SK-N-SH treated with all-trans-retinoic acid at 6 μM for 48 hours (cell line): ENCODE measurements around the gene RUSC1.

Experiments used
- ATAC-seq: fragments of 200-7000 bp; cut with Tn5 transposase; 3 replicates; pipeline ENCODE4 v1.9.1; 2020; ENCODE audit warnings: mild to moderate bottlenecking, moderate library complexity
- BACH2 ChIP-seq: fragments of 250-450 bp; sonication (Bioruptor Pico); IDR thresholded peaks from 2 replicates; pipeline ENCODE4 v1.9.0; 2021; ENCODE audit warnings: mild to moderate bottlenecking, borderline replicate concordance
- CREB5 ChIP-seq: fragments of 250-450 bp; sonication (Bioruptor Pico); IDR thresholded peaks from 2 replicates; pipeline ENCODE4 v1.5.1; 2020; ENCODE audit warnings: low read depth, mild to moderate bottlenecking, moderate library complexity
- CSDC2 ChIP-seq: fragments of 250-450 bp; sonication (Bioruptor Pico); IDR thresholded peaks from 2 replicates; pipeline ENCODE4 v1.5.0; 2020; ENCODE audit warnings: mild to moderate bottlenecking, moderate library complexity
- CSRNP3 ChIP-seq: fragments of 250-450 bp; sonication (Bioruptor Pico); IDR thresholded peaks from 2 replicates; pipeline ENCODE4 v1.5.1; 2021; ENCODE audit warnings: mild to moderate bottlenecking, moderate library complexity
- ESRRG ChIP-seq: fragments of 250-450 bp; sonication (Bioruptor Pico); IDR thresholded peaks from 2 replicates; pipeline ENCODE4 v1.6.1; 2021; ENCODE audit warnings: mild to moderate bottlenecking
- GLIS3 ChIP-seq: fragments of 250-450 bp; sonication (Bioruptor Pico); IDR thresholded peaks from 2 replicates; pipeline ENCODE4 v1.5.0; 2020; ENCODE audit warnings: mild to moderate bottlenecking, moderate library complexity
- ISL1 ChIP-seq: fragments of 250-450 bp; sonication (Bioruptor Pico); IDR thresholded peaks from 2 replicates; pipeline ENCODE4 v2.1.2; 2022; ENCODE audit warnings: mild to moderate bottlenecking, moderate library complexity
- OSR1 ChIP-seq: fragments of 250-450 bp; sonication (Bioruptor Pico); IDR thresholded peaks from 2 replicates; pipeline ENCODE4 v1.8.0; 2022; ENCODE audit warnings: moderate library complexity, mild to moderate bottlenecking, inconsistent platforms
- PATZ1 ChIP-seq: fragments of 250-450 bp; sonication (Bioruptor Pico); IDR thresholded peaks from 2 replicates; pipeline ENCODE4 v1.8.0; 2020; ENCODE audit warnings: mild to moderate bottlenecking, moderate library complexity, borderline replicate concordance
- PPARA ChIP-seq: fragments of 250-450 bp; sonication (Bioruptor Pico); IDR thresholded peaks from 2 replicates; pipeline ENCODE4 v1.5.0; 2020; ENCODE audit warnings: mild to moderate bottlenecking, borderline replicate concordance
- RARB ChIP-seq: fragments of 250-450 bp; sonication (Bioruptor Pico); IDR thresholded peaks from 2 replicates; pipeline ENCODE4 v1.8.0; 2021; ENCODE audit warnings: mild to moderate bottlenecking, moderate library complexity
- SNAI2 ChIP-seq: fragments of 250-450 bp; sonication (Bioruptor Pico); IDR thresholded peaks from 2 replicates; pipeline ENCODE4 v1.5.0; 2020; ENCODE audit warnings: mild to moderate bottlenecking, moderate library complexity
- TCF4 ChIP-seq: fragments of 250-450 bp; sonication (Bioruptor Pico); IDR thresholded peaks from 2 replicates; pipeline ENCODE4 v1.8.0; 2021; ENCODE audit warnings: mild to moderate bottlenecking, moderate library complexity, borderline replicate concordance
- ZC3H10 ChIP-seq: fragments of 250-450 bp; sonication (Bioruptor Pico); IDR thresholded peaks from 2 replicates; pipeline ENCODE4 v1.5.1; 2021; ENCODE audit warnings: mild to moderate bottlenecking, moderate library complexity
- ZFP3 ChIP-seq: fragments of 250-450 bp; sonication (Bioruptor Pico); IDR thresholded peaks from 2 replicates; pipeline ENCODE4 v1.5.0; 2020; ENCODE audit warnings: mild to moderate bottlenecking, moderate library complexity
- ZFP30 ChIP-seq: fragments of 450-650 bp; formaldehyde crosslinking; IDR thresholded peaks from 2 replicates; pipeline ENCODE4 v1.5.0; 2022; ENCODE audit warnings: mild to moderate bottlenecking, moderate library complexity
- ZNF70 ChIP-seq: fragments of 450-650 bp; formaldehyde crosslinking; IDR thresholded peaks from 2 replicates; pipeline ENCODE4 v1.5.0; 2020; ENCODE audit warnings: mild to moderate bottlenecking, moderate library complexity
- ZNF8 ChIP-seq: fragments of 450-650 bp; formaldehyde crosslinking; IDR thresholded peaks from 2 replicates; pipeline ENCODE4 v1.5.0; 2020; ENCODE audit warnings: mild to moderate bottlenecking, moderate library complexity
- TF ChIP-seq, protein P1 (sequence below): fragments of 250-450 bp; sonication (Bioruptor Pico); IDR thresholded peaks from 2 replicates; pipeline ENCODE4 v1.5.0; 2020; ENCODE audit warnings: mild to moderate bottlenecking, moderate library complexity

RUSC1 gene

GRCh38 chr1:155360051-155360450 is 39.4 kb downstream of the RUSC1 start:
- no peak for ATAC-seq
- TF ChIP-seq PATZ1 (CRISPR knock-in tag) (no peak), RARB (CRISPR knock-in tag) (no peak), ZC3H10 (CRISPR knock-in tag) (no peak), CREB5 (no peak), BACH2 (no peak), ZFP30 (CRISPR knock-in tag) (no peak), GLIS3 (CRISPR knock-in tag) (no peak), SNAI2 (CRISPR knock-in tag) (no peak), PPARA (CRISPR knock-in tag) (no peak), ZFP3 (CRISPR knock-in tag) (no peak)

DNA sequence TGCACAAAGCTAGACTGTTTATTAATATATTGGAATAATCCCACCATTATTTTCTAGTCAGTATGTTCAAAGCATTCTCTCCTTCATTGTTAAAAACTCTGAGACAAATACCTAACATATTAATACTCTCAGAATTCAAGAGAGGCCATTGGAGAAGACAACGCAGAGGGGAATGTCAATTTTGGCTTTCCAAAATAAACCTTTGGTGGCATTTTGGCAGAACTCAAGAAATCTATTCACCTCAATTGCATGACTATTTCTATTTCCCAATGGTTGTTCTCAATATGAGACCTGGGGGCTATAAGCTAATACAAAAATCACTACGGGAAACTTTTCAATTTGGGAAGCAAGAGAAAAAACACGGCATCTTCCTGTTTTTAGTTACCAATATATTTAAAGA is 58.5 kb downstream of the RUSC1 start:
- no peak for ATAC-seq
- TF ChIP-seq ZNF70 (CRISPR knock-in tag) (no peak), TCF4 (CRISPR knock-in tag) (no peak), GLIS3 (CRISPR knock-in tag) (no peak), ZFP30 (CRISPR knock-in tag) (no peak), ESRRG (no peak), RARB (CRISPR knock-in tag) (no peak), ZFP3 (CRISPR knock-in tag) (no peak), BACH2 (no peak), CSDC2 (no peak), PPARA (CRISPR knock-in tag) (no peak), ZNF8 (CRISPR knock-in tag) (no peak), ISL1 (no peak), CSRNP3 (no peak), OSR1 (CRISPR knock-in tag) (no peak), CREB5 (no peak), PATZ1 (CRISPR knock-in tag) (no peak), ZC3H10 (CRISPR knock-in tag) (no peak)
- TF ChIP-seq, all 23 proteins: peak for 0

GRCh38 chr1:155379631-155380090 is 59.0 kb downstream of the RUSC1 start:
- no peak for TF ChIP-seq ZNF8 (CRISPR knock-in tag)
- TF ChIP-seq, protein P1, sequence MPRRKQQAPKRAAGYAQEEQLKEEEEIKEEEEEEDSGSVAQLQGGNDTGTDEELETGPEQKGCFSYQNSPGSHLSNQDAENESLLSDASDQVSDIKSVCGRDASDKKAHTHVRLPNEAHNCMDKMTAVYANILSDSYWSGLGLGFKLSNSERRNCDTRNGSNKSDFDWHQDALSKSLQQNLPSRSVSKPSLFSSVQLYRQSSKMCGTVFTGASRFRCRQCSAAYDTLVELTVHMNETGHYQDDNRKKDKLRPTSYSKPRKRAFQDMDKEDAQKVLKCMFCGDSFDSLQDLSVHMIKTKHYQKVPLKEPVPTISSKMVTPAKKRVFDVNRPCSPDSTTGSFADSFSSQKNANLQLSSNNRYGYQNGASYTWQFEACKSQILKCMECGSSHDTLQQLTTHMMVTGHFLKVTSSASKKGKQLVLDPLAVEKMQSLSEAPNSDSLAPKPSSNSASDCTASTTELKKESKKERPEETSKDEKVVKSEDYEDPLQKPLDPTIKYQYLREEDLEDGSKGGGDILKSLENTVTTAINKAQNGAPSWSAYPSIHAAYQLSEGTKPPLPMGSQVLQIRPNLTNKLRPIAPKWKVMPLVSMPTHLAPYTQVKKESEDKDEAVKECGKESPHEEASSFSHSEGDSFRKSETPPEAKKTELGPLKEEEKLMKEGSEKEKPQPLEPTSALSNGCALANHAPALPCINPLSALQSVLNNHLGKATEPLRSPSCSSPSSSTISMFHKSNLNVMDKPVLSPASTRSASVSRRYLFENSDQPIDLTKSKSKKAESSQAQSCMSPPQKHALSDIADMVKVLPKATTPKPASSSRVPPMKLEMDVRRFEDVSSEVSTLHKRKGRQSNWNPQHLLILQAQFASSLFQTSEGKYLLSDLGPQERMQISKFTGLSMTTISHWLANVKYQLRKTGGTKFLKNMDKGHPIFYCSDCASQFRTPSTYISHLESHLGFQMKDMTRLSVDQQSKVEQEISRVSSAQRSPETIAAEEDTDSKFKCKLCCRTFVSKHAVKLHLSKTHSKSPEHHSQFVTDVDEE (CRISPR knock-in tag): no peak
- TF ChIP-seq ZNF70 (CRISPR knock-in tag): no peak
- no peak for TF ChIP-seq CREB5
- TF ChIP-seq ZC3H10 (CRISPR knock-in tag): no peak
- TF ChIP-seq, all 23 proteins: peak for 0
- ATAC-seq: peak; percentile 49; the same call in 2 of the 3 replicates
